ENCODE results near the gene DRD3. TPM values are rescaled to one million over a fixed set of nuclear protein-coding genes. Genes with fewer than 3 reads are reported as not detected.

Gene DRD3
- total RNA-seq, 1 donor from 2014 or later: not detected

- Mint-ChIP-seq H3K9me3 (no peaks in the 10 kb centered on the region), H3K4me3 (no peak overlapping the region), H3K4me1 (peaks cover 18% of the 10 kb centered on the region), H3K27ac (no peak overlapping the region), H3K36me3 (no peaks in the 10 kb centered on the region), H3K27me3 (ENCODE audit: insufficient read depth, low read depth) (peaks cover 10% of the 10 kb centered on the region)
- no peak for DNase-seq (ENCODE audit: low spot score)
- H3K27me3 ChIP-seq: peaks cover 8% of the 10 kb centered on the region
- no peaks in the 10 kb centered on the region for H4K20me1 ChIP-seq (ENCODE audit: low read depth)
- H3K4me2 ChIP-seq: no peak overlapping the region
- peaks cover 11% of the 10 kb centered on the region for H3K4me1 ChIP-seq
- no peaks in the 10 kb centered on the region for H3K36me3 ChIP-seq
- H3K4me3 ChIP-seq: no peak overlapping the region
- H2AFZ ChIP-seq (replicated peaks): no peak overlapping the region
- H3F3A ChIP-seq (ENCODE audit: low read depth): peaks cover 24% of the 10 kb centered on the region
- H3K9me3 ChIP-seq (ENCODE audit: low read depth): no peaks in the 10 kb centered on the region
- TF ChIP-seq EZH2phosphoT487 (IDR thresholded peaks at IDR 0.05) (no peak), CTCF (IDR thresholded peaks at IDR 0.05) (no peak)
- no peak overlapping the region for H3K27ac ChIP-seq
- H3K9ac ChIP-seq: no peak overlapping the region
- no peaks in the 10 kb centered on the region for H3K79me2 ChIP-seq (ENCODE audit: low read depth)
These were observed 21.5 kb downstream of the DRD3 start for GRCh38 chr3:114157321-114157720.

DNA sequence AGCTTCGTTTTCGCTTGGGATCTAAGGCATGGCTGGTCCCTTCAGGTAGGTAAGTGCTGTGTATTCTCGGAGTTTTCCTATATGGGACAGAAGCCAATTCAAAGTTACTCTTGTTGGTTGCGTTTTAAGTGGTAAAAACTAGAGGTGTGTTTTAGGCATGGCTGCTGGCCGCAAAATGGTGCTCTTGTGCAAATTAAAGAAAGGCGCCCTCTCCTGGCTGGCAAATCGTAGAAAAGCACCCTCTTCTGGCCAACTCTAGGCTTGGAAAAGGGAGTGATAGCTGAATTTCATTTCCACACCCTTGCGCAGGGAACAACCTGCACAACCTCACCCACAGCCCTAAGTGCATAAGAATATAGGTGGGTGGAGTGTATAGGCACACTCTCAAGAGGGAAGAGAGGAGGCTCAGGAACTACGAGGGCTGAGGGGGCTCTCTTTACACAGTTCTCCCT lies 23.5 kb downstream of the DRD3 start:
- H3K27me3 ChIP-seq: peaks cover 8% of the 10 kb centered on the region
- peaks cover 21% of the 10 kb centered on the region for H3K4me1 Mint-ChIP-seq
- H3K9me3 ChIP-seq (ENCODE audit: low read depth): no peaks in the 10 kb centered on the region
- H3K4me3 Mint-ChIP-seq: no peak overlapping the region
- H3K4me3 ChIP-seq: no peak overlapping the region
- no peaks in the 10 kb centered on the region for H3K36me3 ChIP-seq
- H2AFZ ChIP-seq (replicated peaks): no peak overlapping the region
- H4K20me1 ChIP-seq (ENCODE audit: low read depth): no peaks in the 10 kb centered on the region
- peak; percentile 61 for DNase-seq (ENCODE audit: low spot score)
- H3K27ac Mint-ChIP-seq: no peak overlapping the region
- peaks cover 10% of the 10 kb centered on the region for H3K27me3 Mint-ChIP-seq (ENCODE audit: insufficient read depth, low read depth)
- H3K36me3 Mint-ChIP-seq: no peaks in the 10 kb centered on the region
- no peaks in the 10 kb centered on the region for H3K79me2 ChIP-seq (ENCODE audit: low read depth)
- no peak overlapping the region for H3K27ac ChIP-seq
- peaks cover 11% of the 10 kb centered on the region for H3K4me1 ChIP-seq
- TF ChIP-seq CTCF (IDR thresholded peaks at IDR 0.05) (peak; percentile 70), EZH2phosphoT487 (IDR thresholded peaks at IDR 0.05) (no peak)
- H3F3A ChIP-seq (ENCODE audit: low read depth): peaks cover 24% of the 10 kb centered on the region
- H3K9ac ChIP-seq: no peak overlapping the region
- H3K9me3 Mint-ChIP-seq: no peaks in the 10 kb centered on the region
- H3K4me2 ChIP-seq: no peak overlapping the region

DNA sequence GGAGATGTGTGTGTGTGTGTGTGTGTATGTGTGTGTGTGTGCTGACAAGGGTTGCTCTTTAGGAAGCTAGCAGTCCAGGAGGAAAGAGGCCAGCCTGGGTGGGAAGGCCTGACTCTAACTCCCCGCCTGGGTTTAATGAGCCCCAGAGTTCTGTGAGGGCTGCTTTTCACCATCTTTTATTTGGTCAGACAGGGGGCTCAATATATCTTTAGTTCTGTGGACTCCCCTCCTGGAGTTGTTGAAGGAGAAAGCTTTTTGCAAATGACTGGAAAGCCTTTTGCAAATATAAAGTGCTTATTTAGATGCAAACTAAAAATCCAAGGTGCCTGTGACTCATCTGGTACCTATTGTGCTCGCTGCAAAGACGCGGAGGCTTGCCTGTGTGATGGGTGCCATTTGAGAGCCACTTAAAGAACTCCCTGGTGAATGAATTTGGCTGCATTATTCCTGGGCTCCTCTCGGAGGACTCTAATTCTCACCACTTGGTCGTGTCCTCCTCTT lies 24.5 kb downstream of the DRD3 start:
- Histone ChIP-seq H3K79me2 (ENCODE audit: low read depth) (no peaks in the 10 kb centered on the region), H3K9me3 (ENCODE audit: low read depth) (no peaks in the 10 kb centered on the region), H3K9ac (no peak overlapping the region), H3K4me2 (peak overlapping the region; percentile 21), H3K27ac (no peak overlapping the region), H4K20me1 (ENCODE audit: low read depth) (no peaks in the 10 kb centered on the region), H3F3A (ENCODE audit: low read depth) (peaks cover 24% of the 10 kb centered on the region), H3K36me3 (no peaks in the 10 kb centered on the region), H3K4me3 (no peak overlapping the region), H3K4me1 (peaks cover 11% of the 10 kb centered on the region), H3K27me3 (peaks cover 8% of the 10 kb centered on the region), H2AFZ (replicated peaks) (peak overlapping the region; percentile 88)
- Mint-ChIP-seq H3K4me3 (peak overlapping the region; percentile 61), H3K36me3 (no peaks in the 10 kb centered on the region), H3K27me3 (ENCODE audit: insufficient read depth, low read depth) (peaks cover 10% of the 10 kb centered on the region), H3K27ac (peak overlapping the region; percentile 90), H3K9me3 (no peaks in the 10 kb centered on the region), H3K4me1 (peaks cover 25% of the 10 kb centered on the region)
- peak; percentile 23 for DNase-seq (ENCODE audit: low spot score)
- no peak for TF ChIP-seq EZH2 (IDR thresholded peaks at IDR 0.05)
- no peak for TF ChIP-seq EZH2phosphoT487 (IDR thresholded peaks at IDR 0.05)
- TF ChIP-seq CTCF (IDR thresholded peaks at IDR 0.05): no peak

Measured in neural progenitor cell (in vitro differentiated cells).